GM10847 (cell line): ENCODE results near the gene ANKS1B.

Experiments
- POLR2A ChIP-seq: IDR thresholded peaks from 2 replicates; pipeline ENCODE4 v1.6.1; 2011; ENCODE audit not compliant: insufficient read length; ENCODE audit errors: extremely low read depth

ANKS1B gene

GRCh38 chr12:99004799-99005466, 979.8 kb downstream of the ANKS1B start:
- no peak for TF ChIP-seq POLR2A

- TF ChIP-seq POLR2A: no peak
These were observed 982.0 kb downstream of the ANKS1B start for GRCh38 chr12:99002731-99003130.

GRCh38 chr12:99002156-99002555, 982.6 kb downstream of the ANKS1B start:
- no peak for TF ChIP-seq POLR2A

GRCh38 chr12:98999559-98999958, 985.2 kb downstream of the ANKS1B start:
- no peak for TF ChIP-seq POLR2A

- TF ChIP-seq POLR2A: no peak
These were observed 985.9 kb downstream of the ANKS1B start for GRCh38 chr12:98998697-98999299.

- TF ChIP-seq POLR2A: no peak
These were observed 986.8 kb downstream of the ANKS1B start for GRCh38 chr12:98997899-98998298.

GRCh38 chr12:98990648-98991047, 994.1 kb downstream of the ANKS1B start:
- no peak for TF ChIP-seq POLR2A

GRCh38 chr12:98985156-98985555, 999.6 kb downstream of the ANKS1B start:
- no peak for TF ChIP-seq POLR2A

GRCh38 chr12:98983647-98984046, 1001.1 kb downstream of the ANKS1B start:
- no peak for TF ChIP-seq POLR2A

GRCh38 chr12:98980508-98980907, 1004.2 kb downstream of the ANKS1B start:
- TF ChIP-seq POLR2A: no peak

GRCh38 chr12:98977186-98977585, 1007.5 kb downstream of the ANKS1B start:
- TF ChIP-seq POLR2A: no peak

- no peak for TF ChIP-seq POLR2A
These were observed 1009.9 kb downstream of the ANKS1B start for GRCh38 chr12:98974767-98975381.

- no peak for TF ChIP-seq POLR2A
These were observed 1011.3 kb downstream of the ANKS1B start for GRCh38 chr12:98973395-98973794.

- no peak for TF ChIP-seq POLR2A
These were observed 1013.8 kb downstream of the ANKS1B start for GRCh38 chr12:98970950-98971349.

GRCh38 chr12:98970210-98970609, 1014.5 kb downstream of the ANKS1B start:
- TF ChIP-seq POLR2A: no peak

- no peak for TF ChIP-seq POLR2A
These were observed 1015.8 kb downstream of the ANKS1B start for GRCh38 chr12:98968896-98969295.
